NCI-H526 treated with DMSO at 0.1 percent for 48 hours (cell line): ENCODE data around the gene CEP20.

ENCODE experiments used
- DNase-seq: peaks from one replicate; lab custom pipeline; 2025; lab: John Stamatoyannopoulos, UW

CEP20 gene

GRCh38 chr16:15830832-15831451 is 57.5 kb downstream of the CEP20 start:
- DNase-seq = no peak

- DNase-seq = no peak
These were observed 58.9 kb downstream of the CEP20 start for GRCh38 chr16:15829460-15829859.

GRCh38 chr16:15827709-15828343 is 60.6 kb downstream of the CEP20 start:
- DNase-seq = no peak

GRCh38 chr16:15827299-15827698 is 61.1 kb downstream of the CEP20 start:
- DNase-seq = no peak

GRCh38 chr16:15825750-15826305 is 62.6 kb downstream of the CEP20 start:
- DNase-seq = no peak

GRCh38 chr16:15822957-15823356 is 65.4 kb downstream of the CEP20 start:
- no peak for DNase-seq

GRCh38 chr16:15820837-15821236 is 67.6 kb downstream of the CEP20 start:
- no peak for DNase-seq

GRCh38 chr16:15819046-15819445 is 69.4 kb downstream of the CEP20 start:
- DNase-seq = no peak

GRCh38 chr16:15817446-15817845 is 71.0 kb downstream of the CEP20 start:
- DNase-seq = no peak

GRCh38 chr16:15816228-15816627 is 72.2 kb downstream of the CEP20 start:
- DNase-seq = no peak
